GM19455 (cell line): ENCODE results near the gene ITGAX.

Source experiments
- ATAC-seq: cut with Tn5 transposase; IDR thresholded peaks from one replicate; pipeline ENCODE4 v1.9.1; 2021; ENCODE audit not compliant: unreplicated experiment

ITGAX gene

GRCh38 chr16:31371619-31372484 is 16.9 kb downstream of the ITGAX start:
- ATAC-seq = no peak

DNA sequence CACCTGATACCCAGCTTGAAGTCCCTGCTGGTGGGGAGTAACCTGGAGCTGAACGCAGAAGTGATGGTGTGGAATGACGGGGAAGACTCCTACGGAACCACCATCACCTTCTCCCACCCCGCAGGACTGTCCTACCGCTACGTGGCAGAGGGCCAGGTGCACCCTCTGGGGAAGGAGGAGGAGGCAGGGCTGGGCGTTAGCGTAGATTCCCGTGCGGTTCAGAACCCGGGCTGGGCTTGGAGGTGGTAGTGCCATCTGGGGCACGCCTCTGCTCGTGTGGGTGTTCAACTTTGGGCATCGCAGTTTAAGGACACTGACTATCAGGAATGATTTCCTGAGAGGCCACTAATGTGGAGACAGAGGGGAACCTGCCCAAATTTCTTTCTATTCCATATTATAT is 18.3 kb downstream of the ITGAX start:
- ATAC-seq = no peak

- ATAC-seq = no peak
Observed at GRCh38 chr16:31375231-31375630, 20.3 kb downstream of the ITGAX start.

DNA sequence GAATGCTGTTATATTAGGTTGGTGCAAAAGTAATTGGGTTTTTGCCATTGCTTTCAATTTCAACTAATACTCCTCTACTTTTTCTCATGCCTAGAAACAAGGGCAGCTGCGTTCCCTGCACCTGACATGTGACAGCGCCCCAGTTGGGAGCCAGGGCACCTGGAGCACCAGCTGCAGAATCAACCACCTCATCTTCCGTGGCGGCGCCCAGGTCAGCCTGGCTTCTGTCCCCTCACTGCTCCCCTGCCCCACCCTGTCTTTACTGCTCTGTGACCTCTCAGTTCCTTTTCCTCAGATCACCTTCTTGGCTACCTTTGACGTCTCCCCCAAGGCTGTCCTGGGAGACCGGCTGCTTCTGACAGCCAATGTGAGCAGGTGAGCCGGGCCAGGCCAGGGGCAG is 21.7 kb downstream of the ITGAX start:
- no peak for ATAC-seq

GRCh38 chr16:31377210-31377903 is 22.4 kb downstream of the ITGAX start:
- ATAC-seq = no peak

GRCh38 chr16:31380201-31380600 is 25.2 kb downstream of the ITGAX start:
- ATAC-seq = no peak

DNA sequence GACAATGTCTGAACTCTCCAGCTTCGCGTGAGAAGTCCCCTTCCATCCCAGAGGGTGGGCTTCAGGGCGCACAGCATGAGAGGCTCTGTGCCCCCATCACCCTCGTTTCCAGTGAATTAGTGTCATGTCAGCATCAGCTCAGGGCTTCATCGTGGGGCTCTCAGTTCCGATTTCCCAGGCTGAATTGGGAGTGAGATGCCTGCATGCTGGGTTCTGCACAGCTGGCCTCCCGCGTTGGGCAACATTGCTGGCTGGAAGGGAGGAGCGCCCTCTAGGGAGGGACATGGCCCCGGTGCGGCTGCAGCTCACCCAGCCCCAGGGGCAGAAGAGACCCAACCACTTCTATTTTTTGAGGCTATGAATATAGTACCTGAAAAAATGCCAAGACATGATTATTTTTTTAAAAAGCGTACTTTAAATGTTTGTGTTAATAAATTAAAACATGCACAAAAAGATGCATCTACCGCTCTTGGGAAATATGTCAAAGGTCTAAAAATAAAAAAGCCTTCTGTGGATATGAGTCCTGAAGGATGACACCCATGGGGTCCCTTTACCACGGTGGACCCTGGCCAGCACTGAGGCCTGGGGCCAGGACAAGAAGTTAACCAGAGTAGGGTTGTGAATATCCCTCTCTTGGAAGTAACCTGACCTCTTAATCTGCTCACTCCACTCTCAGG is 27.6 kb downstream of the ITGAX start:
- no peak for ATAC-seq

DNA sequence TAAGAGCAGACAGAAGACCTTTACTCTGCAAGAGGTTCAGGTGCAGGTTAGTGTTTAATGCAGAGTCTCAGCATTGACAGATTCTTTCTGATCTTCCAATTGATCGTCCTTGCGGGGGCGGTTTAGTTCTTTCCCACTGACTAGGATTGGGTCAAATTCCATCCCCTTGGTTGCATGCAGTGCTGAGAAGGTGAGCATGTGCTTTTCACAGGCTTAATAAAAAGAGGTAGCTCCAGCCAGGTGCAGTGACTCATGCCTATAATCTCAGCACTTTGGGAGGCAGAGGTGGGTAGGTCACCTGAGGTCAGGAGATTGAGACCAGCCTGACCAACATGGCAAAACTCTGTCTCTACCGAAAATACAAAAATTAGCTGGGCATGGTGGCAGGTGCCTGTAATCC is 30.7 kb downstream of the ITGAX start:
- ATAC-seq = no peak

DNA sequence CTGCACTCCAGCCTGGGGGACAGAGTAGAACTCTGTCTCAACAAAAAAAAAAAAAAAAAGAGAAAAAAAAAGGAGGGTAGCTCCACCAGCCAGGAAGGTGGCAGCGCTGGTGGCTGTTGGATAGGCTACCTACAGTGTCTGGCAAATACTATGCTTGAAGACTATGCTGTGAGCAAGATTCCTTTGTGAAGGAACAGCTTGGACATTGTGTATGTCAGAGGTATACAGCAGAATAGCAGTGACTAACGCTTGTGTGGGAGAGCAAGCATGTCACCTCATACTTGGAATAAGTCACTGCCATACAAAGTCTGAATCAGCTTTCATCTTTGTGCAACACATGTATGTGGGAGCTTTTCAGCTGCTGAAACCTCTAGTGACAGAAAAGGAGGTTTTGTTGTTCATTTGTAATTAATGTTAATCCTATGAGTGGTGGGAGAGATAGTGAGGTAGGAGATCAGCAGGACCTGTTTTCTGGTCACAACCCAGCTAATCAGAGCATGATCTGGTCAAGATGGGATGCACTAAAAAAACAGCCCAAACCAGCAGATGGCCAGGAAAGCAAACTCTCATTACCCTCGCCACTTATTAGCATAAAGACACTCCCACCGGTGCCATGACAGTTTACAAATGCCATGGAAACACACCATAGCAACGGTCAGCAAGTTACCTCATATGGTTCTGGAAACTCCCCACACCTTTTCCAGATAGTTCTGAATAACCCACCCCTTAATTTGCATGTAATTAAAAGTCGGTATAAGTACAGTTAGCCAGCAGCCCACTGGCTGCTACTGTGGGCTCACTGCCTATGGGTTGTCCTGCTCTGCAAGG is 31.4 kb downstream of the ITGAX start:
- ATAC-seq = no peak

- ATAC-seq = no peak
Observed at GRCh38 chr16:31388535-31388934, 33.6 kb downstream of the ITGAX start.

DNA sequence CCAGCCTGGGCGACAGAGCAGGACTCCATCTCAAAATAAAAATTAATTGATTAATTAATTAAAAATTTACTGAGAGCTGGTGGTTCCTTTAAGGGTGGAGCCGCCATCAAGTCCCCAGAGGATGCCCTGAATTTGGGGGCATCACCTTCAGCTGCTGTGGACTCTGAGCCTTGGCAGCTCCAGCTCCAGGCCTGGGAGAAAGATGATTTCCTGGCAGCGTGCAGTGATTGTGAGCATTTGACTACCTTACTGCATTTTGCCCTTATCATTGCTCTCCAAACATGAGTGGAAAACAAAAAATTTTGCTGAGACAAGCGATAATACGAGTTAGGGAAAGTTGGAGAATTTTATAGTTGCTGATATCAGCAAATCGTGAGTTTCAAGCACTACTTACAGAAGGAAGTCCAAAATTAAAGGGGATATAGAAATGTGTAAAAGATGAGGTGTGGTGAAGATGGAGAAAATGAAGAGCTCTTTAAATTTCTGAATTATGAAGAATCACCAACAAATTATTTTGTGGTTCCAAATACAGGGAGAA is 35.6 kb downstream of the ITGAX start:
- ATAC-seq = no peak

- no peak for ATAC-seq
Observed at GRCh38 chr16:31393056-31393455, 38.1 kb downstream of the ITGAX start, which contains the start of gene ITGAD. Gene ITGAD, plus strand, starts transcription at chr16:31393335. Its CDS starts 26 bp downstream, at chr16:31393361.

- ATAC-seq = no peak
Observed at GRCh38 chr16:31395647-31396046, 40.7 kb downstream of the ITGAX start.

DNA sequence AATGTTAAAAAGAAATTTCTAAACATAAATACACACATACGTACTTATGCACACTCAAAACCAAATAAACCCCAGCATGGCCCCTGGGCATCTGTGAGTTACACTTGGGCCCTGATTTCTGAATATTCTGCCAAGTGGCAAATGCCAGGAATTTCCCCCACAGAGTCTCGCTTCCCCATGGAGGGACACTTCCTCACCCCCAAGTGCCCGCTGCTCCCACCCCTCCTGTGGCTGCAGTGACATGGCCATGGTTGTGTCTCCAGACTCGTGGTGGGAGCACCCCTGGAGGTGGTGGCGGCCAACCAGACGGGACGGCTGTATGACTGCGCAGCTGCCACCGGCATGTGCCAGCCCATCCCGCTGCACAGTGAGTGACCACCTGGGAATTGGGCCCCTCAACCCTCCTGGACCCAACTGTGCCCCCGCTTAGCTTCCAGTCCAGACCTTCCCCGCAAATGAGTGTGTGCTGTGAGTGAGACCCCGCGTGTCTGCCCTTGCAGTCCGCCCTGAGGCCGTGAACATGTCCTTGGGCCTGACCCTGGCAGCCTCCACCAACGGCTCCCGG is 42.2 kb downstream of the ITGAX start:
- ATAC-seq = no peak

DNA sequence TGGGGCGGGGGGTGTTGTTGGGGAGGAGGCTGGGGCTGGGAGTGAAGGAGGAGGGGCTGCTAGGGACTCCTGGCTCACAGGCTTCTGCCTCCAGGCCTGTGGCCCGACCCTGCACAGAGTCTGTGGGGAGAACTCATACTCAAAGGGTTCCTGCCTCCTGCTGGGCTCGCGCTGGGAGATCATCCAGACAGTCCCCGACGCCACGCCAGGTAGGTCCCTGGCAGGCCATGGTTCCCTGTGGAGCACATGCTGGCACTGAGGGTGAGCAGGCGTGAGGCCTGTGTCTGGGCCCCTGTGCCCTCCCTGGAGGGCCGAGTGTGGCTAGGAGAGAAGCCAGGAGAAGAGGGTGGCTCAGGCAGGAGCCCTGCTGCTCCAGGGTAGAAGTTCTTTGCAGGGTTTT is 42.7 kb downstream of the ITGAX start:
- ATAC-seq = no peak

DNA sequence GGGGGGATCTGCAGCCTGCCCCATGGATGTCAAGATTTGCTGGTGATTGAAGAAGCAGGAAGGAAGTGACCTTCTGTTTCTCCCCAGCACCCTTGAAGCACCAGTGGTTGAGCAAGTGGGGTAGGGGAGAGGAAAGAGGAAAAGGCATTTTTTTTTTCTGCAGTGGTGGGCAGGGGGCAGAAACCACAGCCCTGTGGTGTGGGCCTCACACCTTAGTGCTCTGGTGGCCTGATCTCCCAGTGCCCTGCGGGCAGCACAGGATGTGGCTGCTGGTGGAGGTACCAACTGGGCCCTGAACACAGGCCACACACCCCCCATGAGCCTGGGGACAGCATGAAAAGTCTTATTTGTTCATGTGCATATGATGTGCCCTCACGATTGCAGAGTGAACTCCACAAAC is 45.2 kb downstream of the ITGAX start:
- no peak for ATAC-seq

- ATAC-seq = no peak
Observed at GRCh38 chr16:31401436-31401835, 46.5 kb downstream of the ITGAX start.

DNA sequence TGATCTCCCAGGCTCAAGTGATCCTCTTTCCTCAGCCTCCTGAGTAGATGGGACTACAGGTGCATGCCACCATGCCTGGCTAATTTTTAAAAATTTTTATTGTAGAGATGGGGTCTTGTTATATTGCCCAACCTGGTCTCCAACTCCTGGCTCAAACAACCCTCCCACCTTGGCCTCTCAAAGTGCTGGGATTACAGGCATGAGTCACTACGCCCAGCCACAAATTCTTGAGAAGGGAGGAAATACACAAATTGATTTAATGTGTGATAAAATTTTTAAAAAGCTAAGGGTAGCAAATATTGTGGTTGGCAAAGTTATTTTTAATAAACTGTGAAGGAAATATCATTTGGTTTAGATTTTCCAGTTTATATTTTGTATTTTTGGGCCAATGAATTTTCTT is 47.7 kb downstream of the ITGAX start:
- ATAC-seq = no peak

DNA sequence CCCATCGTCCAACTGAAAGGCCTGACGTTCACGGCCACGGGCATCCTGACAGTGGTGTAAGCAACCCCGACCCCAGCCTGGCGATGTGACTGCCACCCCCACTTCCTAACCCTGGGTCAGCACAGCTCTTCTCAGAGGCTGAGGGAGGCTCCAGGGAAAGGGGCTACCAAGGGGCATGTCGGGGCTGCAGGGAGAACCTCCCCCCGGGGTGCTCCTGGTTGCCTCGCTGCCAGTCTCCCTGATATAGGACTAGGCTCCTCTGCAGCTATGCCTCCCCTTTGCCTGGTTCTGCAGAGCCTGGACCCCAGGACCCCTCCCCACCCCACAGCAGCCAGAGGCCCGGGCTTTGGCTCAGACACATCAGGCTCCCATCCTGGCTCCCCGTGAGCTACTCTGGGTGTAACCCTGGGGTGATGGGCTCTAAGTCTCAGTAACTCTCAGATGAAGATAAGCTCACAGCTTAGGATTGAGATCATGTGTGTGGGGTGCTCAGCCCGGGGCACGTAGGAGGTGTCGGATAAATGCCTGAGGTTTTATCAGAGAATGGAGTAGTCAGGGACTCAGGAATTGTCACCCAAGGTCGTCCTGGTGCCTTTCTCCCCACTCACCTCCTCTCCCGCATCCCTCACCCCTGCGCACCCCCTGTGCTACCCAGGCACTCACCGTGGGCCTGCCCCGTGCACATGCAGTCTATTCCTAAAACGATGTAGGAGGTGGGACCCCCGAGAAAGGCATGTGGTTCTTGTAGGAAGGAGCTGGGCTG is 48.8 kb downstream of the ITGAX start:
- ATAC-seq = no peak
